ENCODE measurements around the gene MYDGF. TPM values are rescaled to one million over a fixed set of nuclear protein-coding genes. Genes with fewer than 3 reads are reported as not detected.

The MYDGF gene
- total RNA-seq, 4 donors from 2014 or later: 22.8 to 59.2 (median 42.8) TPM

DNA sequence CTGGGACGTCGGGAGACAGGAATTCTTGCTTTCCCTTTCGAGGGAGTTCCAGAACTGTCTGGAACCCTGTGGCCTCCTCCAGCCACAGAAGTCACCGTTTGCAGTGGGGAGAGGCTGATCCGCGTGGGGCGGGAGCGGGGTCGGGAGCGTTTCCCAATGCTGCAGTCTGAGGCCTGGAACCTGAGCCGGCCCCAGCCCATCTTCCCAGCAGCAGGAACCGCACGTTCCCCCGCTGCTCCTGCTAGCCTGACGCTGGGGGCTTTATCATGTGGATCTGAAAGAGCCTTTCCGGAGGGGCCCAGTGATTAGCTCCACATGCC, 40.1 kb upstream of the MYDGF start:
- intact Hi-C loops (cut with DNase I): no loop called here
- Histone ChIP-seq H3K4me1 (peaks cover 55 to 73% (median 59%) of the 10 kb centered on the region in 4 donors), H3K27me3 (no peaks in the 10 kb centered on the region), H3K27ac (replicated peaks in 1 of 4) (peak overlapping the region; percentile 29 to 74 (median 33)), H3K4me3 (no peak overlapping the region), H3K36me3 (peaks cover 20 to 69% (median 63%) of the 10 kb centered on the region in 4 donors), H3K9me3 (no peaks in the 10 kb centered on the region)
- TF ChIP-seq POLR2A (IDR thresholded peaks at IDR 0.05; ENCODE audit: low read depth) (no peak), EP300 (IDR thresholded peaks at IDR 0.05) (no peak), POLR2AphosphoS5 (IDR thresholded peaks at IDR 0.05) (no peak)
- TF ChIP-seq, protein P1, sequence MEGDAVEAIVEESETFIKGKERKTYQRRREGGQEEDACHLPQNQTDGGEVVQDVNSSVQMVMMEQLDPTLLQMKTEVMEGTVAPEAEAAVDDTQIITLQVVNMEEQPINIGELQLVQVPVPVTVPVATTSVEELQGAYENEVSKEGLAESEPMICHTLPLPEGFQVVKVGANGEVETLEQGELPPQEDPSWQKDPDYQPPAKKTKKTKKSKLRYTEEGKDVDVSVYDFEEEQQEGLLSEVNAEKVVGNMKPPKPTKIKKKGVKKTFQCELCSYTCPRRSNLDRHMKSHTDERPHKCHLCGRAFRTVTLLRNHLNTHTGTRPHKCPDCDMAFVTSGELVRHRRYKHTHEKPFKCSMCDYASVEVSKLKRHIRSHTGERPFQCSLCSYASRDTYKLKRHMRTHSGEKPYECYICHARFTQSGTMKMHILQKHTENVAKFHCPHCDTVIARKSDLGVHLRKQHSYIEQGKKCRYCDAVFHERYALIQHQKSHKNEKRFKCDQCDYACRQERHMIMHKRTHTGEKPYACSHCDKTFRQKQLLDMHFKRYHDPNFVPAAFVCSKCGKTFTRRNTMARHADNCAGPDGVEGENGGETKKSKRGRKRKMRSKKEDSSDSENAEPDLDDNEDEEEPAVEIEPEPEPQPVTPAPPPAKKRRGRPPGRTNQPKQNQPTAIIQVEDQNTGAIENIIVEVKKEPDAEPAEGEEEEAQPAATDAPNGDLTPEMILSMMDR (IDR thresholded peaks at IDR 0.05): no peak
- DNase-seq (ENCODE audit: extremely low spot score): no peak
- 89% methylated on average over 14 of the region's 16 CpGs for WGBS

DNA sequence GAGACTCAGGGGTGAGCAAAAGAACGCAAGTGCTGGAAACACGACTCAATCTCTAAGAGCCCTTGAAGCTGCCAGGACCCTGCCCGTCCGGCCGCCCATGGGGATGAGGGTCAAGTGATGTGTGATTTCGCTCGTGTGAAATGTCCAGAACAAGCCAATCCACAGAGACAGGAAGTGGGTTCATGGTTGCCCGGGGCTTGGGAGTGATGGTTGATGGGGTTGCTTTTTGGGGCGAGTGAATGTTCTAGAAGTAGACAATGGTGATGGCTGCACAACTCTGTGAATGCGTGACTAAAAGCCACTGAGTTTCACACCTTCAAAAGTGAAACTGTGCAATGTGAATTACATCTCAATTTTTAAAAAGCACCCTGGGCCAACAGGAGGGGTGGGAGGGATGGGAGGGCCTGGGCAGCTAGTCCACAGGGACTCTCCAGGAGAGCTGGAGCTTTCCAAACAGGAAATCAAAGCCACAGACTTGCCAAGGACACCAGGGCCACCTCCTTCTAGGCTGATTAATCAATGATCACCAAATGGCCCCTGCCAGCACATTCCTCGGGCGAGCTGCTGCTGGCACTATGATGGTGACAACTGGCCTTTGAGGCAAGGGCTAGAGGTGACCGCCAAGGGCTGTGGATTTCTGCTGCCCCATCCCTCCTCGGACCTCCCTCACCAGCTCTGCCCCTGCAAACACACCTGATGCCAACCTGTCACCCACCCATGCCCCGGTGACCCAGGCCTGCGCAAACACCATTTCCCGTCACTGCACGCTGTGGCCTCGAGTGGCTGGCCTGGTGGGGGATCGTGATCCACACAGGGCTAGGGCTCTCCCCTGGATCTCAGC, 39.5 kb upstream of the MYDGF start:
- Histone ChIP-seq H3K9me3 (no peaks in the 10 kb centered on the region), H3K4me1 (peaks cover 55 to 74% (median 59%) of the 10 kb centered on the region in 4 donors), H3K4me3 (no peak overlapping the region), H3K36me3 (peaks cover 21 to 72% (median 66%) of the 10 kb centered on the region in 4 donors), H3K27me3 (no peaks in the 10 kb centered on the region), H3K27ac (replicated peaks in 1 of 4) (peak overlapping the region; percentile 29 to 74 (median 33))
- 87% methylated on average over 13 of the region's 20 CpGs for WGBS
- DNase-seq (ENCODE audit: extremely low spot score): no peak
- TF ChIP-seq EP300 (IDR thresholded peaks at IDR 0.05) (no peak), POLR2A (IDR thresholded peaks at IDR 0.05; ENCODE audit: low read depth) (no peak), POLR2AphosphoS5 (IDR thresholded peaks at IDR 0.05) (no peak)
- TF ChIP-seq, protein P1 (IDR thresholded peaks at IDR 0.05): no peak
- intact Hi-C loops (cut with DNase I): no loop called here

DNA sequence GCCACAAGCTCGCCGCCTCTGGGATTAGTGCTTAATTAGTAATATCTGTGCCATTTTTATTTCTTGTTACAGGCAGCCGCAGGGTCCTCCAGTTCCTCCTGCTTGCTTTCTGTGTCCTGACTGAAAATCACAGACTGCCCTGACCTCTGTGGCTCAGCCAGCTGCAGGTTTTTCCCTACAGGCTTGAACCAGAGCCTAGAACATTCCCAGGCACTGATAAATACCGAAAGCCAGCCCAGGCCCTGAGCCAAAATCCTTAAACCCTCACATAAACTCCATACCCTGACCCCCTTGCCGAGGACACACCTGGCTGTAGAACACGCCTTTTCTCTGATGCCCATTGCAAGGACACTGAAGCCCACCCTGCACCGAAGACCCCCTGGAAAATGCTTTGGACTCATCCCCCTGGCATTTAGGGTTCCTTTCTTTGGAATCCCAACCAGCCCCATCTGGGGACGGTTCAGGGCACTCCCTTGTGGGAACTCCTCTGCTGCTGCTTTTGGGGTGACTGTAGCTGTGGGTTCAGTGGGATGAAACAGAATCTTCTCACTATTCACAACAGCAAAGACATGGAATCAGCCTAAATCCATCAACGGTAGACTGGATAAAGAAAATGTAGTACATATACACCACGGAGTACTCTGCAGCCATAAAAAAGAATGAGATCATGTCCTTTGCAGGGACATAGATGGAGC, 38.0 kb upstream of the MYDGF start:
- H3K4me1 ChIP-seq: peaks cover 45 to 64% (median 46%) of the 10 kb centered on the region in 4 donors
- intact Hi-C loops (cut with DNase I): no loop called here
- H3K9me3 ChIP-seq: no peaks in the 10 kb centered on the region
- 76% methylated on average over 10 of the region's 10 CpGs for WGBS
- no peak for DNase-seq (ENCODE audit: extremely low spot score)
- H3K4me3 ChIP-seq: no peak overlapping the region
- TF ChIP-seq EP300 (IDR thresholded peaks at IDR 0.05) (no peak), POLR2AphosphoS5 (IDR thresholded peaks at IDR 0.05) (peak; percentile 39 to 49)
- H3K27ac ChIP-seq (replicated peaks in 1 of 4): peak overlapping the region; percentile 64 to 74 (median 72)
- no peaks in the 10 kb centered on the region for H3K27me3 ChIP-seq
- peaks cover 29 to 72% (median 68%) of the 10 kb centered on the region in 4 donors for H3K36me3 ChIP-seq

DNA sequence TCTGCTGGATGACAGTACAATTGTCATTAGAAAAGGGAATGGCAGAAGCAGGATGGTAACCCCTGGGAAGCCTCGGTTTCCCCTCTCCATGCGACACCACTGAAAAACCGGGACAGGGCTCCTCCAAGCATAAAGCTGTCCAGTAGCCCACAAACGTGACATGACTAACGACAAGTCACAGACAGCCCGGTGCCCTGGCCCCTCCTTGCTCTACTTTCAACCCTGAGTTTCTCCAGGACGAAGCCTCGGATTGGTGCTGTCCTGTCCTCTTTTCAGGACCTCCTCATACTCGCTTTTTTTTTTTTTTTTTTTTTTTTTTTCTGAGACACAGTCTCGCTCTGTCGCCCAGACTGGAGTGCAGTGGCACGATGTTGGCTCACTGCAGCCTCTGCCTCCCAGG, 37.2 kb upstream of the MYDGF start:
- Histone ChIP-seq H3K4me3 (no peak overlapping the region), H3K36me3 (peaks cover 33 to 72% (median 68%) of the 10 kb centered on the region in 4 donors), H3K4me1 (peaks cover 37 to 56% (median 42%) of the 10 kb centered on the region in 4 donors), H3K27ac (replicated peaks in 1 of 4) (peak overlapping the region; percentile 64 to 74 (median 72)), H3K27me3 (no peaks in the 10 kb centered on the region), H3K9me3 (no peaks in the 10 kb centered on the region)
- DNase-seq (ENCODE audit: extremely low spot score): no peak
- 71% methylated on average over 12 of the region's 12 CpGs for WGBS
- intact Hi-C loops (cut with DNase I): no loop called here
- TF ChIP-seq POLR2AphosphoS5 (IDR thresholded peaks at IDR 0.05) (no peak), POLR2A (IDR thresholded peaks at IDR 0.05; ENCODE audit: low read depth) (no peak), EP300 (IDR thresholded peaks at IDR 0.05) (no peak)
- TF ChIP-seq, protein P1 (IDR thresholded peaks at IDR 0.05): no peak

Data from esophagus muscularis mucosa (tissue), 4 donors.